BLaER1 treated with 17β-estradiol and CSF1 and Interleukin-3, amounts not matched to agents 10 nM and 100 nM (cell line): ENCODE measurements around the gene DHRS7C.
"Not testable (repeated sequence)": the region's sequence is repeated elsewhere in the genome, so short reads cannot be mapped to it uniquely, and the experiment has no call there.

ENCODE experiments used
- H3K27ac ChIP-seq, 11 experiments: shearing (Covaris generic); formaldehyde crosslinking; 2 replicates each; pipeline ENCODE4 v1.8.1; 2022
- H3K27me3 ChIP-seq, 11 experiments: shearing (Covaris generic); formaldehyde crosslinking; 2 replicates each; pipeline ENCODE4 v1.8.1; 2022
- H3K36me3 ChIP-seq, 11 experiments: shearing (Covaris generic); formaldehyde crosslinking; 2 replicates each; pipeline ENCODE4 v1.8.1; 2022
- H3K4me1 ChIP-seq, 10 experiments: shearing (Covaris generic); formaldehyde crosslinking; 2 replicates each; pipeline ENCODE4 v1.8.1; 2022
- H3K4me2 ChIP-seq, 11 experiments: shearing (Covaris generic); formaldehyde crosslinking; 2 replicates each; pipeline ENCODE4 v1.8.1; 2022
- H3K4me3 ChIP-seq, 10 experiments: shearing (Covaris generic); formaldehyde crosslinking; 2 replicates each; pipeline ENCODE4 v1.8.1; 2022
- H3K9ac ChIP-seq, 11 experiments: shearing (Covaris generic); formaldehyde crosslinking; 2 replicates each; pipeline ENCODE4 v1.8.1; 2022
- H3K9me3 ChIP-seq, 11 experiments: shearing (Covaris generic); formaldehyde crosslinking; replicated peaks in 1 of 11; 2 replicates each; pipeline ENCODE4 v1.8.1; 2022
- H4K20me1 ChIP-seq, 11 experiments: shearing (Covaris generic); formaldehyde crosslinking; 2 replicates each; pipeline ENCODE4 v1.8.1; 2022
- Cebpa-rat ChIP-seq, 11 experiments: shearing (Covaris generic); IDR thresholded peaks; 2 replicates each; pipeline ENCODE4 v1.8.1; 2022

The DHRS7C gene

DNA sequence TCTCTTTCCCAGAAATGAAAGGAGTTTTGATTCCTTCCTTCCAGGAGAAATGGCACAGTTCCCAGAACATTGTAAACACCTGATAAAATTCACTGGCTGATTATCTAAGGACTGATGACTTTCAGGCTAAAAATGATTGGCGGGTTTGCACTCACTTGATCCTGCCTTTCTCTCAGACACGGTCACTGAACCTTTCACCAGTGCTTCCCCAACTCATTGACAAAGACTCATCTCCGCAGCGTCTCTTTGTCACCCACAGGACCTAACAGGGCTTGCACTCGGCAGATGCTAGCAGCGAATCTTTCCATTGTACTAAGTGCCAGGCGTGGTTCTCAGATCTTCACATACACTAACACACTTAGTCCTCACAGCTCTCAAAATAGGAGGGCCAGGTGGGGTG is 7.3 kb upstream of the DHRS7C start:
- Histone ChIP-seq H3K27me3 (no peaks in the 10 kb centered on the region), H3K27ac (no peak overlapping the region), H3K4me1 (no peaks in the 10 kb centered on the region), H3K4me3 (no peak overlapping the region), H3K9ac (no peak overlapping the region), H4K20me1 (no peaks in the 10 kb centered on the region), H3K36me3 (no peaks in the 10 kb centered on the region), H3K4me2 (no peak overlapping the region), H3K9me3 (no peaks in the 10 kb centered on the region)
- TF ChIP-seq Cebpa-rat (IDR thresholded peaks at IDR 0.05), result no peak

DNA sequence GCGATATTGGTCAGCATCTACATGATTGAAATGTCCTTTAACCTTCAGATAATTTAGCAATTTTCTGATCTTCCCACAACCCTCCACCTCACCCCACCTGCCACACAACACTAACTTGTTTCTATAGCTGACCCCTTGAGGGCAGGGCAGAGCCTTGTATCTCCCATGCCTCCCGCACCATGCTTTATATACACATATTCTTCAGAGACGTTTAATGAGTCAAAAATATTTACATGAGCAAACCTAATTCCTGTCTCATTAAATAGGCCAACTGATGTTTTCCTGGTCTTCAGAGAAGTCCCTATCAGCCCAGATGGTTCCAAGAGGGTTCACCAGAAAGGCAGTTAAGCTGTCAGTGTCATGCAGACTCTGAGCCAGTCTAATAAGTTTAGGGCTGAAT is 6.6 kb upstream of the DHRS7C start:
- TF ChIP-seq Cebpa-rat (IDR thresholded peaks at IDR 0.05), result no peak
- H3K27me3 ChIP-seq, result no peaks in the 10 kb centered on the region
- no peak overlapping the region for H3K4me2 ChIP-seq
- no peaks in the 10 kb centered on the region for H3K4me1 ChIP-seq
- H3K9me3 ChIP-seq, result no peaks in the 10 kb centered on the region
- H3K9ac ChIP-seq, result no peak overlapping the region
- no peaks in the 10 kb centered on the region for H4K20me1 ChIP-seq
- H3K36me3 ChIP-seq, result no peaks in the 10 kb centered on the region
- no peak overlapping the region for H3K4me3 ChIP-seq
- H3K27ac ChIP-seq, result no peak overlapping the region

DNA sequence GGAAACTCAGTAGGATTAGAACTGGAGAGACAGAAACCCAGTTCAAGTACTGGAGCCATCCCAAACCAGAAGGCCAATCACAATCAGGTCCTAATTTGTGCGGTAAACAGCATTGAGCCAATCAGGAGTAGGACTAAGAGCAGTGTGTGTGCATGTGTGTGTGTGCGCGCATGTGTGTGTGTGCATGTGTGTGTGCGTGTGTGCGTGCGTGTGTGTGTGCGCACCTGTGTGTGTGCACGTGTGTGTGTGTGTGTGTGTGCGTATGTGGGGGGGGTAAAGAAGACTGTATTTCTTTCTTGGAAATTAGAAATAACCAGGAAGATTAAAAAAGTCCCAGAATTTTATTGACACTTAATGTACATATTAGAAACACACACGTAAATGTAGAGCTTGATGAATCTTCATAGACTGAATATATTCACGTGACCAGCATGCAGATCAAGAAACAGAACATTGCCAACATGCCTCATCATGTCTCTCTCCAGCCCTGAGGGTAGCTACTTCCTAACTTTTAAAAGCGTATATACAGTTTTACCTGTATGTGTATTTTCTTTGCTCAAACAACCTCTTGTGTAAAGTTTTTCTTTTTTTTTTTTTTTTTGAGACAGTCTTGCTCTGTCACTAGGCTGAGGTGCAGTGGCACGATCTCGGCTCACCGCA is 919 bp upstream of the DHRS7C start:
- Histone ChIP-seq H3K4me1 (no peaks in the 10 kb centered on the region), H3K36me3 (no peaks in the 10 kb centered on the region), H3K4me3 (no peak overlapping the region), H3K27ac (no peak overlapping the region), H3K9ac (no peak overlapping the region), H3K9me3 (no peaks in the 10 kb centered on the region), H3K27me3 (no peaks in the 10 kb centered on the region), H4K20me1 (no peaks in the 10 kb centered on the region), H3K4me2 (no peak overlapping the region)
- no peak for TF ChIP-seq Cebpa-rat (IDR thresholded peaks at IDR 0.05)

DNA sequence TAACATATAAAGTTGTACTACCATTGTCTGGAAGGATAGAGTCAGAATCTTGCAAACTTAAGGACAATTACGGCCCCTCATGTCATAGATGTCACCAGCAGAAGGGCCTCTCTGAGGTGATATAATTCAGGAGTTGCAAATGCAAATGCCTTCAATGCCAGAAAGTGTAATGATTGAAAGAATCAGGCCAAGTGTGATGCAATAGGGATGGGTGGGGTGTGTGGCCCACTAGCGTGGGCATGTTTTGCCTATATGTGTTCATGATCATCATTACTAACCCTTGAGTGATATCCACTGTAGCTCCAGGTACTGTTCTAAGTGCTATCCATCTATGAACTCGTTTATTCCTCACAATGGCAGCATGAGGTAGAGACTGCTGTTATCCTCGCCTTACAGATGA is 1.1 kb downstream of the DHRS7C start:
- Histone ChIP-seq H3K4me2 (no peak overlapping the region), H3K4me3 (no peak overlapping the region), H3K9me3 (no peaks in the 10 kb centered on the region), H4K20me1 (no peaks in the 10 kb centered on the region), H3K27me3 (no peaks in the 10 kb centered on the region), H3K27ac (no peak overlapping the region), H3K4me1 (no peaks in the 10 kb centered on the region), H3K9ac (no peak overlapping the region), H3K36me3 (no peaks in the 10 kb centered on the region)
- TF ChIP-seq Cebpa-rat (IDR thresholded peaks at IDR 0.05), result no peak; a peak in 1 of 22 replicates

DNA sequence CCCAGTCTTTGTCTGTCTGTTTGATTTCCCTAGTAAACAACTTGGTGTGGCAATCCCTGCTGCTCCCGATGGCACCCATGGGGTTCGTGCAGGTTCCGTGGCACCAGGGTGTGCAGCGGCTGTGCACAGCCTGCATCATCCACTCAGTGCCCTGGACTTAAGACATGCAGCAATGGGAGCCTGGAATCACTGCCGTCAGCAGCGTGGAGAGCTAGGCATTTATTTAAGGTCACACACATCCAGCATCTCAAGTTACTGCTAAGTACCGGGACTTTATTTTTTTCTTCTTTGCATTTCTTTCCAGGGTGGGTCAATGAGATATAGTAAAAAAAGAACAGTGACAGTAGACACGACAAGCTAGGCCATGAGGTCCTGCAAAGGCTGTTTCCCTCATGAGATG is 2.8 kb downstream of the DHRS7C start:
- no peaks in the 10 kb centered on the region for H3K36me3 ChIP-seq
- TF ChIP-seq Cebpa-rat (IDR thresholded peaks at IDR 0.05), result no peak
- no peak overlapping the region for H3K4me2 ChIP-seq
- no peaks in the 10 kb centered on the region for H3K4me1 ChIP-seq
- no peak overlapping the region for H3K9ac ChIP-seq
- no peak overlapping the region for H3K4me3 ChIP-seq
- no peaks in the 10 kb centered on the region for H4K20me1 ChIP-seq
- H3K27ac ChIP-seq, result no peak overlapping the region
- H3K9me3 ChIP-seq, result no peaks in the 10 kb centered on the region
- H3K27me3 ChIP-seq, result no peaks in the 10 kb centered on the region

DNA sequence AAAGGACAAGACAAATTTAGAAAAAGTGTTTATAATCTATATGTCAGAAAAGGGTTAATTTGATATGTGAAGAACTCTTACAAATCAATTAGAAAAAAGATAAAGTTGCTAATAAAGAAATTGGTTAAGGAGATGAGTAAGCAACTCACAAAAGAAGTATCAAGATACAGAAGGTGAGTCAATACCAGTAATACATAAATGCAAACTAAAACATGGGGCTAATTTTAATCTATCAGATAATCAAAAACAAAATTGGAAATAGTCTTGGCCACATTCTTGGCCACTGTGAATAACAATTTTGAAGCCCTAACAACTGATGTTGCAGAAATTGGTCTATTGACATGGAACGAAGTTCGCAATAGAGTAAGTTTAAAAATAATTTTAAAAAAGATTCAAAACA is 6.8 kb downstream of the DHRS7C start:
- H3K27ac ChIP-seq, result no peak overlapping the region
- H3K9me3 ChIP-seq, result no peaks in the 10 kb centered on the region
- no peak overlapping the region for H3K4me3 ChIP-seq
- no peaks in the 10 kb centered on the region for H3K36me3 ChIP-seq
- H3K4me1 ChIP-seq, result no peaks in the 10 kb centered on the region
- H4K20me1 ChIP-seq, result no peaks in the 10 kb centered on the region
- TF ChIP-seq Cebpa-rat (IDR thresholded peaks at IDR 0.05), result no peak
- H3K4me2 ChIP-seq, result no peak overlapping the region
- H3K27me3 ChIP-seq, result 0 out of 22 replicates have a peak, but pooled peaks cover 0 to 4% (median 0%) of the 10 kb centered on the region in 11 experiments
- no peak overlapping the region for H3K9ac ChIP-seq

DNA sequence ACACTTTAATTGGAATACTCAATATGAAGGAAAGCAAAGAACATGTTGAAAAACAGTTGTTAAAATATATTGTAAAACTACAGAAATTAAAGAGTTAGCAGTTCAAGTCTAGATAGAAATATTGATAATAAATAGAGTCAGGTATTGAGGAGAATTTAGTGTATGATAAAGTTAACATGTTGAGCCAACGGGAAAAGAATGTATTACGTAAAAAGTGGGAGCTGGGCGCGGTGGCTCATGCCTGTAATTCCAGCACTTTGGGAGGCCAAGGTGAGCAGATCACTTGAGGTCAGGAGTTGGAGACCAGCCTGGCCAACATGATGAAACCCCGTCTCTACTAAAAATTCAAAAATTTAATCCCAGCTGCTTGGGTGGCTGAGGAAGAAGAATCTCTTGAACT is 7.9 kb downstream of the DHRS7C start:
- H3K9ac ChIP-seq, H3K36me3 ChIP-seq, H3K9me3 ChIP-seq, H4K20me1 ChIP-seq, H3K4me1 ChIP-seq, H3K4me2 ChIP-seq, H3K4me3 ChIP-seq, H3K27ac ChIP-seq, H3K27me3 ChIP-seq: not testable (repeated sequence)

DNA sequence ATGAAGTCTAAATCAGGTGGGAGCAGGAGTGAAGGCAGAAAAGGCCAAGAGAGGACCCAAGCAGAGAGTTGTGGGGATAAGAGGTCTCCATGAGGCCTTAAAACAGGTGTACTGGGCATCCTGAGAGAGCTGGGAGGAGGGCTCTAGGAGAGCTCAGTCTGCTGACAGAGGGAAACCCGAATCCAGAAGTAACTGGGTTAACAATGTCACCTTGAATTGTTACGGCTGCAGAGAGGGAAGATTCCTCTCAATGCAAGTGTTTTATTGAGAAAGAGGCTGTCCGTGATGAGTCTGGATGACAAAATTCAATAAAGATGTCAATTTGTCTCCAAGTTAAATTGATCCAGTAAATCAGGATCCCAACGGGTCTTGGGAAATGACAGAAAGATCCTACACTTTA is 8.3 kb downstream of the DHRS7C start:
- H3K27ac ChIP-seq, result no peak overlapping the region

DNA sequence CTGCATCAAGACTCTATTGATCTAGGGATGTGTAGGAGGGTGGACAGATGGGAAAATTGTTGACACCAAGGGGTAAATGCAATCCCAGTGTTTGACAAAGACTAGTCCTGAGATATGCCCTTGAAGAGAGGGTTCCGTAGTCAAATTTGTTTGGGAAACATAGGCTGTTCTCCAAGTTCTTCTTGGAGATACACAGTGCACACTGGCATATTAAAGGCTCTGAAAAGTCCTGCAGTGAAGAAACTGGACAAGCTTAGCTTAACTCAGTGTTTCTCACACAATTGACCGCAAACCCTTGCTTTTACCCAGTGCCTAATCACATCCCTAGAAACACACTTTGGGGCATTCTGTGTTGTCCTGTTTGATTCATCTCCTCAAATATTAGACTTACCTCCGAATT is 10.8 kb downstream of the DHRS7C start:
- no peaks in the 10 kb centered on the region for H4K20me1 ChIP-seq
- no peak overlapping the region for H3K4me2 ChIP-seq
- peaks cover 0 to 12% (median 0%) of the 10 kb centered on the region in 11 experiments; a peak in 3 of 22 replicates for H3K9me3 ChIP-seq
- H3K27ac ChIP-seq, result no peak overlapping the region
- no peak for TF ChIP-seq Cebpa-rat (IDR thresholded peaks at IDR 0.05)
- H3K9ac ChIP-seq, result no peak overlapping the region
- H3K4me3 ChIP-seq, result no peak overlapping the region
- no peaks in the 10 kb centered on the region for H3K4me1 ChIP-seq
- 0 out of 22 replicates have a peak, but pooled peaks cover 0 to 4% (median 0%) of the 10 kb centered on the region in 11 experiments for H3K27me3 ChIP-seq
- H3K36me3 ChIP-seq, result no peaks in the 10 kb centered on the region

More for the DNA sequence above, 8.3 kb downstream of the DHRS7C start:
- Histone ChIP-seq H3K9ac (no peak overlapping the region), H4K20me1 (no peaks in the 10 kb centered on the region), H3K27me3 (0 out of 22 replicates have a peak, but pooled peaks cover 0 to 4% (median 0%) of the 10 kb centered on the region in 11 experiments), H3K36me3 (no peaks in the 10 kb centered on the region), H3K9me3 (no peaks in the 10 kb centered on the region), H3K4me3 (no peak overlapping the region), H3K4me2 (no peak overlapping the region), H3K4me1 (no peaks in the 10 kb centered on the region)
- no peak for TF ChIP-seq Cebpa-rat (IDR thresholded peaks at IDR 0.05)

DNA sequence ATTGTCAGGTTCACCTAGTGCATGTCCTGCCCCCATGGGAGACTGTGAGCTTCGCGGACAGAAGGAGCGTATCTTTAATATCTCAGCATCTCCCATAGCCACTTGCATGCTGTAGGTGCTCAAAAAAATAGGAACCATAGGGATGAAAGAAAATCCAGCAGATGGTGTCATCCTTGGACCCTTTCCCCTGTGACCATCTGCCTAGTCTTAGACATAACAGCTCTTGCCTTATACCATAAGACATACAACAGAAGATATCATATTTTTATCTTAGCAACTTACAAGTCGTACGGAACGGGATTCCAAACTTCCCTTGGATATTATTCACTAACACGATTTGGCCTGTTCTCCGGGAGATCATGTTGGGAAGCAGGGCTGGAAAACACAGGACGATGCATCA is 14.5 kb downstream of the DHRS7C start:
- no peak overlapping the region for H3K4me2 ChIP-seq
- H3K27me3 ChIP-seq, result no peaks in the 10 kb centered on the region
- no peak for TF ChIP-seq Cebpa-rat (IDR thresholded peaks at IDR 0.05)
- H3K36me3 ChIP-seq, result no peaks in the 10 kb centered on the region
- H3K9ac ChIP-seq, result no peak overlapping the region
- H3K27ac ChIP-seq, result no peak overlapping the region
- H3K4me3 ChIP-seq, result no peak overlapping the region
- H4K20me1 ChIP-seq, result no peaks in the 10 kb centered on the region
- H3K9me3 ChIP-seq, result peaks cover 0 to 16% (median 0%) of the 10 kb centered on the region in 11 experiments; a peak in 3 of 22 replicates
- H3K4me1 ChIP-seq, result no peaks in the 10 kb centered on the region
